ENCODE data around the gene CAMTA1.

The CAMTA1 gene

DNA sequence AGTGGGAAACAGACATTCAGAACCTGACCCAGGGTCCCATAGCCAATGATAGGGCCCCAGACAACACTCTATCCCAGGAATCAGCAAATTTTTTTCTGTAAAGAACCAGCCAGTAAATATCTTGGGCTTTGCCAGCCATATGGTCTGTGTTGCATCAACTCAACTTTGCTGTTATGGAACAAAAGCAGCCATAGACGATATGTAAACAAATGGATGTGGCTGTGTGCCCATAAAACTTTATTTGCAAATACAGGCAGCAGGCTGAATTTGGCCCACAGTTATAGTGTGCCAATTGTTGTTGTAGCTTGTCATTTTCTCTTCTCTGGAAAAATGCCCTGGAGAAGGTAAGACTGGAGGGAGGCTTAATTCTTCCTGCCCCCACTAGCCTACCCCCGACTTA, 554.7 kb downstream of the CAMTA1 start:
- Histone ChIP-seq H3K4me1 (ENCODE audit: control insufficient read depth, insufficient read depth, low read length, poor library complexity, severe bottlenecking) (peaks cover 3% of the 10 kb centered on the region), H3K36me3 (ENCODE audit: control insufficient read depth, insufficient read depth, low read length) (no peaks in the 10 kb centered on the region), H3K4me3 (ENCODE audit: extremely low read depth, insufficient read depth, low read length, poor library complexity, severe bottlenecking) (no peak overlapping the region), H3K27ac (ENCODE audit: low read depth, low read length, severe bottlenecking) (no peak overlapping the region), H3K9me3 (ENCODE audit: control insufficient read depth, low read length) (no peaks in the 10 kb centered on the region)
- WGBS, 2 experiments (ENCODE audit: insufficient coverage in 2 of 2), result 86 to 100% methylated on average over 1 to 2 of the region's 2 CpGs

DNA sequence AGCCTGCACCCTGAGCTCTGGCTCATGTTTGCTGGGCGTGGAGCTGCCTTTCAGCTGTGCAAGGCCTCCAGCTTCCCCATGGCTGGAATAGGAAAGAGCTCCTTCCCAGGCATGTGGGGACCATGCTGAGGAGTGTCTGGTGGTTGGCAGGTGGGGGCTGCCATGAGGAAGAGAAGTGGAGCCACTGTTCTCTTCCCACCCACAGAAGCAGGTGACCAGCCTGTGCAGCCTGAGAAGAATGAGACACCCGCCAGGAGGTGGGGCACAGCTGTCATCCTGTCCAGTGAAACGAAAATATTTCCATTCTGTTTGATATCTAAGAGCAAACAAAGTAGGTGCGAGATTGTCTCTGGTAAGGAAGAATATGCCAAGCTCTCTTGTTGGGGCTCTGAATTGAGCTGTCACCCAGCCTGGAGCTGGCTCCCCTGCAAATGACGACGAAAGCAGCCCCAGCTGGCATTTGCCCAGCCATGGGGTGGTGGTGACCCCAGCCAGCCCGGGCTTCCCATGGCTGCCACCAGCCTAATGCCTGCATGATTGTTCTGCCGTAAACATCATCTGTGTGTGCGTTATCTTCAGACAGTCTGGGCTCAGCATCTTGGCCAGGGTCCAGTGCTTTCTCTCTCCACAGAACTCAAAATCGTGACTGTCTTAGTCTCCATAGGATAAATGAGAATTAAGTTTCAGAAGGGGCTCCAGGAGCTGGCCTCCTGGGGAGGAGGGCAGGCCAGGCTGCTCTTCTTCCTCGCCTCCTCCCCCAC, 556.1 kb downstream of the CAMTA1 start:
- Histone ChIP-seq H3K4me1 (ENCODE audit: control insufficient read depth, insufficient read depth, low read length, poor library complexity, severe bottlenecking) (no peaks in the 10 kb centered on the region), H3K9me3 (ENCODE audit: control insufficient read depth, low read length) (no peaks in the 10 kb centered on the region), H3K27ac (ENCODE audit: low read depth, low read length, severe bottlenecking) (no peak overlapping the region), H3K4me3 (ENCODE audit: extremely low read depth, insufficient read depth, low read length, poor library complexity, severe bottlenecking) (no peak overlapping the region), H3K36me3 (ENCODE audit: control insufficient read depth, insufficient read depth, low read length) (no peaks in the 10 kb centered on the region)
- WGBS, 2 experiments (ENCODE audit: insufficient coverage in 2 of 2), result 89 to 95% methylated on average over 7 to 9 of the region's 11 CpGs

DNA sequence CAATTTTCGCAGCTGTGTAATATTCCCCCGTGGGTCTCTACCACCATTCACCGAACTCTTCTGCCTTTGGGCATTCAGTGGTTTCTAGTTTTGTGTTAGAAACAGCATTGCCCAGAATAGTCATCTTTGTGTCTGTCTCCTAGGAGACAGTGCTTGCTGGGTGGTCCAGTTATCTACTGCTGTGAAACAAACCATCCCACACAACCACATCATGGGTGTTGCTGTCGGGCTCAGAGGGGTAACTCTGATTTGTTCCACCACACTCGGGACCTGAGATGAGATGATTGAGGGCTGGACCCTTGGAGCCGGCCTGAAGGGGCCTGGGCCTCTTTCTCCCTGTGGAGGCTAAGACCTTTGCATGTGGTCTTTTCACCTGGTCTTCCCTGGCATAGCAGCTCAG, 558.6 kb downstream of the CAMTA1 start:
- H3K4me3 ChIP-seq (ENCODE audit: extremely low read depth, insufficient read depth, low read length, poor library complexity, severe bottlenecking), result no peak overlapping the region

DNA sequence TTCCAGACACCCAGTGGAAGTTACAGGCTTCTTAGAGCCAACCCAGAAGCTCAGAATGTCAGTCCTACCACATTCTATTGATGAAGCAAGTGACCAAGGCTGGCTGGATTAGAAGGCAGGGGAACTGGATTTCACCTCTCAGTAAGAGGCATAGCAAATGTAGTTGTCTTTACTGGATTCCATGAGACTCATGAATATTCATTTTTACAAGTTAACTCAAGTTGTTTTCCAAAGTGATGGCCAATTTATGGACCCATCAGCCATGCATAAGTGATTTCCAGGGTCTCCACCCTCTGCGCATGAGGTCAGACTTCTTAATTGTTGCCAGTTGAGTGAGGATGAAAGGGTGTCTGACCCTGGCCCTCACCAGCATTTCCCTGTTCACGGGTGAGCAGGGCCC, 559.0 kb downstream of the CAMTA1 start:
- no peak overlapping the region for H3K4me3 ChIP-seq (ENCODE audit: extremely low read depth, insufficient read depth, low read length, poor library complexity, severe bottlenecking)
- H3K4me1 ChIP-seq (ENCODE audit: control insufficient read depth, insufficient read depth, low read length, poor library complexity, severe bottlenecking), result peaks cover 6% of the 10 kb centered on the region
- no peaks in the 10 kb centered on the region for H3K36me3 ChIP-seq (ENCODE audit: control insufficient read depth, insufficient read depth, low read length)
- H3K27ac ChIP-seq (ENCODE audit: low read depth, low read length, severe bottlenecking), result no peak overlapping the region
- H3K9me3 ChIP-seq (ENCODE audit: control insufficient read depth, low read length), result no peaks in the 10 kb centered on the region
- WGBS, 2 experiments (ENCODE audit: insufficient coverage in 2 of 2), result 67 to 100% methylated on average over 1 of the region's 2 CpGs

More for the DNA sequence above, 558.6 kb downstream of the CAMTA1 start:
- Histone ChIP-seq H3K4me1 (ENCODE audit: control insufficient read depth, insufficient read depth, low read length, poor library complexity, severe bottlenecking) (peaks cover 6% of the 10 kb centered on the region), H3K9me3 (ENCODE audit: control insufficient read depth, low read length) (no peaks in the 10 kb centered on the region), H3K36me3 (ENCODE audit: control insufficient read depth, insufficient read depth, low read length) (no peaks in the 10 kb centered on the region), H3K27ac (ENCODE audit: low read depth, low read length, severe bottlenecking) (no peak overlapping the region)
- 77 to 90% methylated on average over 3 to 4 of the region's 6 CpGs for WGBS, 2 experiments (ENCODE audit: insufficient coverage in 2 of 2)

DNA sequence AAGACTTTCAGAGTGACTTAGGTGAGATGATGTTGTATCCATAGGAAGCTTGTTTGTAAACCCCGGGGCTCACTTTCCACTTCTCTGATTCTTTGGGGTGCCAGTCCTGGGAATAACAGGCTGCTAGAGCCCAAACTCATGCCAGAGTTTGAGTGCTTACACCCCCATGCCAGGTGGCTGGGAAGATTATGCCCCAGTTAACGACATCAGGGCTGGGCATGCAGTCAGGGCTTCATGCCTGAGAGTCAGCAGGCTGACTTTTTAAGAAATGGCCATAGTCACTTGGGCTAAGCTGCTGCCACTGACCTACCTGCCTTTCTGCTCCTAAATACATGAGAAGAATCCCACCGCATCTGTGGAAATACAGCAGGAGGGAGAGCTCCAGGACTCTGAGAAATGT, 560.3 kb downstream of the CAMTA1 start:
- H3K36me3 ChIP-seq (ENCODE audit: control insufficient read depth, insufficient read depth, low read length), result no peaks in the 10 kb centered on the region
- no peak overlapping the region for H3K27ac ChIP-seq (ENCODE audit: low read depth, low read length, severe bottlenecking)
- H3K4me3 ChIP-seq (ENCODE audit: extremely low read depth, insufficient read depth, low read length, poor library complexity, severe bottlenecking), result no peak overlapping the region
- no peaks in the 10 kb centered on the region for H3K9me3 ChIP-seq (ENCODE audit: control insufficient read depth, low read length)
- H3K4me1 ChIP-seq (ENCODE audit: control insufficient read depth, insufficient read depth, low read length, poor library complexity, severe bottlenecking), result peaks cover 6% of the 10 kb centered on the region
- 82 to 90% methylated on average over 2 to 3 of the region's 3 CpGs for WGBS, 2 experiments (ENCODE audit: insufficient coverage in 2 of 2)

DNA sequence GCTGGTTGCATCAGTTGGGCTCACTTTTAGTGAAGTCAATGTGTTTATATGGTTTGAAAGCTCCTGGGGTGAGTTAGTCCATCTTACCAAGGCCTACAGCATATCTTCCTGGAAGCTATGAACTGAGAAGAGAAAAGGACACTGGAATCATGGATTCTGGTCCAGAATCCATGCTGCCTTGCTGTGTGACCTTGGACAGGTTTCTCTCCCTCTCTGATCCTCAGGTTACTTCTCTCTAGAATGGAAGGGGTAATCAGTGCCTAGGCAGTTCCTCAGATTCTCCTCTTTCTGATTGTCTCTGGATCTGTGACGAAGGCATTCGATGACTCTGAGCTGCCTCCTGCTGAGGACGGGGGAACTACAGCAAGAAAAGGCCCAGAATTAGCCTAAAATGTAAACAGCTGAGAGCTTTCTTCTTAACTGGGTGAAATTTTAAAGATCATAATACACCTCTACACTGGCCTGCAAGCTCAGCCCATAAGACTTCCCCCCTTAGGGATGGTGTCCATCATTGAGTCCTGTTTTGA, 560.9 kb downstream of the CAMTA1 start:
- Histone ChIP-seq H3K4me1 (ENCODE audit: control insufficient read depth, insufficient read depth, low read length, poor library complexity, severe bottlenecking) (peaks cover 6% of the 10 kb centered on the region), H3K36me3 (ENCODE audit: control insufficient read depth, insufficient read depth, low read length) (no peaks in the 10 kb centered on the region), H3K4me3 (ENCODE audit: extremely low read depth, insufficient read depth, low read length, poor library complexity, severe bottlenecking) (no peak overlapping the region), H3K27ac (ENCODE audit: low read depth, low read length, severe bottlenecking) (no peak overlapping the region), H3K9me3 (ENCODE audit: control insufficient read depth, low read length) (no peaks in the 10 kb centered on the region)
- WGBS, 2 experiments (ENCODE audit: insufficient coverage in 2 of 2), result 89 to 100% methylated on average over 2 to 3 of the region's 3 CpGs

DNA sequence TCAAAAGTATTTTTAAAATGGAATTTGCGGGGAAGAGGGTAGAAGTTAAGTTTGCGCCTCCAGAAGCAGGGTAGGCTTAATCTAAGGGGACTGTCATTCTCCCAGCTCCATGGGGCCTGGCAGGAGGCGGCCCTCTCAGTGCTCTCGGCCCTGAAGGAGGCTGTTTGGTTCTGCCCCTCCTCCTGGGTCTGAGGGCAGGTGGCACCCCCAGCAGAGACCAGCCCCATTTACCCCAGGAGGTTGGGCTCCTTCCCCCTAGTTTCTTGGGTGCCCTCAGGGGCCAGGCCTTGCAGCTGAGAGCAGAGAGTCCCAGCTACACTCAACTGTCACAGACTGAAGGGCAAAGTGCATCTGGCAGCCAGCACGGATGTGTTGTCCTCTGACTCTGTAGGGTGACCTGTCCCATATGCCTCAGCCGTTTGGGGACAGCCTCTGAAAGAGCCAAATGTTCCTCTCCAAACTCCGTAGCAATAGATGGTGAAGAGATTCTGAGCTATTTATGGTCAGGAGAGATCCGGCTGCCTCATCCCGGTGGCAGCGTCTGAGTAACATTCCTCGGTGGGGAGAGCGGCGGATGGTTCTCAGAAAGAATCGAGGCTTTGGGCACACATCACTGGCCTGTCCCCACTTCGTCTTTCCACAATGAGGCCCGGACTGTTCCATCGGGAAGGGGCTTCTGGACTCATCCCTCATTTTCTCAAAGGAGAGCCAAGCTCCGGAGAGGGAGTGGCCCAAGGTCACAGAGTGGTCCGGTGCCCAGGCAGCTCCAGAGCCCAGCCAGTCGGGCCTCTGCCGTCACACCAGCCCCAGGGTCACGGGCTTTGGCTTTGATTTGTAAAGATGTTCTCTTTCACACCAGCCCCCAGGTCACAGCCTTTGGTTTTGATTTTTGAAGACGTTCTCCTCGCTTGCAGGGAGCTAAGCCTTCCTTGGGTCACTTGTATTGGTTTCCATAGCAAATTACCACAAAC, 561.6 kb downstream of the CAMTA1 start:
- no peak overlapping the region for H3K4me3 ChIP-seq (ENCODE audit: extremely low read depth, insufficient read depth, low read length, poor library complexity, severe bottlenecking)
- H3K9me3 ChIP-seq (ENCODE audit: control insufficient read depth, low read length), result no peaks in the 10 kb centered on the region
- no peak overlapping the region for H3K27ac ChIP-seq (ENCODE audit: low read depth, low read length, severe bottlenecking)
- peaks cover 6% of the 10 kb centered on the region for H3K4me1 ChIP-seq (ENCODE audit: control insufficient read depth, insufficient read depth, low read length, poor library complexity, severe bottlenecking)
- 89% methylated on average over 21 to 24 of the region's 24 CpGs for WGBS, 2 experiments (ENCODE audit: insufficient coverage in 2 of 2)
- no peaks in the 10 kb centered on the region for H3K36me3 ChIP-seq (ENCODE audit: control insufficient read depth, insufficient read depth, low read length)

DNA sequence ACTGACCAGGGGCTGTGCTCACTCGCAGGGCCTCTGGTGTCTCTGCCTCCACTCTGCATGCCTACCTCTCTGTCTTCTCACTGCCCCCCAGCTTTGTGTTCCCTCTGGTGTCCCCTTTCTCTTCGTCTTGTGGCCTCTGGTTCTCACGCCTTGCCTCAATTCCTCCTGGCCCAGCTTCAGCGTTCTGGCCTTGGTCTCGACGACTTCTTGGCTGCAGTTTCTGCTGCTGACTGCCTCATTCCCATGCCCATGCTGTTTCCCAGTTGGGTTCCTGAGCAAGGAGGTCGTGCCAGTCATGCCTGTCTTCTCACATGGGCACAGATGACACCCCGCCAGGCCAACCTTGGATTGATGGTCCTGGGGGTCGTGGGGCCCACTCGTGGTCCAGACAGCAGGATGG, 562.8 kb downstream of the CAMTA1 start:
- WGBS, 2 experiments (ENCODE audit: insufficient coverage in 2 of 2), result 81% methylated on average over 10 of the region's 10 CpGs
- Histone ChIP-seq H3K4me1 (ENCODE audit: control insufficient read depth, insufficient read depth, low read length, poor library complexity, severe bottlenecking) (peaks cover 6% of the 10 kb centered on the region), H3K36me3 (ENCODE audit: control insufficient read depth, insufficient read depth, low read length) (no peaks in the 10 kb centered on the region), H3K9me3 (ENCODE audit: control insufficient read depth, low read length) (no peaks in the 10 kb centered on the region), H3K4me3 (ENCODE audit: extremely low read depth, insufficient read depth, low read length, poor library complexity, severe bottlenecking) (no peak overlapping the region), H3K27ac (ENCODE audit: low read depth, low read length, severe bottlenecking) (no peak overlapping the region)

DNA sequence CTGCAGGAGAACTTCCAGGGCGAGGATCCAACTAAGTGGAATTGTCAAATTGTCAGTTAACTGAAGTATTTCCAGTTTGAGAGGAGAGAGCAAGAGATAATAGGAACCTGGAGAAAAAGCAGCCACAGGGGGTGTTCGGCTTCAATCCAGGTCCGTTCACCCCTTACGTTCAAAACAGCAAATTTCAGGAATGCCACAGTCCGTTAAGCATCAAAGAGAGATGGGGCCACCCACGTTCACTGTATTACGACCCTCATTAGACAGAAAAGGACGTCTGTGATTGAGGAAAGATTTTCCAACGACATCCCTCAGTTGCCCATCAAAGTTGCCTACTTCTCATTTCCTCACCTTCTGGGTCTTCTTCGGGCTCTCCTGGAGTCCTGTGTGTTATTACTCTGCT, 563.3 kb downstream of the CAMTA1 start:
- 85% methylated on average over 10 of the region's 10 CpGs for WGBS, 2 experiments (ENCODE audit: insufficient coverage in 2 of 2)
- Histone ChIP-seq H3K27ac (ENCODE audit: low read depth, low read length, severe bottlenecking) (no peak overlapping the region), H3K36me3 (ENCODE audit: control insufficient read depth, insufficient read depth, low read length) (no peaks in the 10 kb centered on the region), H3K4me1 (ENCODE audit: control insufficient read depth, insufficient read depth, low read length, poor library complexity, severe bottlenecking) (peaks cover 6% of the 10 kb centered on the region), H3K4me3 (ENCODE audit: extremely low read depth, insufficient read depth, low read length, poor library complexity, severe bottlenecking) (no peak overlapping the region), H3K9me3 (ENCODE audit: control insufficient read depth, low read length) (no peaks in the 10 kb centered on the region)

DNA sequence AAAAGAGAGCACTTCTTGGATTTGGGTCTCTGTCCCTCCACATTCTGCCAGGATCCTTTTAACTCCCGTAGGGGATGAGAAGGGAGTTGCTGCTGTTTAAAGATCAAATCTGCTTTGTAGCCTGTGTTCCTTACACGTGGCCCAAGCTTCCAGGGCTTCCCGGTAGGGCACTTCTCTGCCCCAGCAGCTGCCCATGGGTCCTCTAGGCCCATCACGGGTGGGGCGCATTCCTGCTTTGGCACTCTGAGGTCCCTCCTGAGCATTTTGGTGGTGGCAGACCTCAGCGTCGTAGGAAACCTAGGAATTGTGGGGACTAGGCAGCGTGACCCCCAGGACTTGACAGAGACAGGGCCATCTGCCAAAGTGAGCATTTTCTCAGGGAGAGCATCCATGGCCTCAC, 565.5 kb downstream of the CAMTA1 start:
- Histone ChIP-seq H3K36me3 (ENCODE audit: control insufficient read depth, insufficient read depth, low read length) (no peaks in the 10 kb centered on the region), H3K27ac (ENCODE audit: low read depth, low read length, severe bottlenecking) (no peak overlapping the region), H3K4me1 (ENCODE audit: control insufficient read depth, insufficient read depth, low read length, poor library complexity, severe bottlenecking) (peaks cover 6% of the 10 kb centered on the region), H3K4me3 (ENCODE audit: extremely low read depth, insufficient read depth, low read length, poor library complexity, severe bottlenecking) (no peak overlapping the region), H3K9me3 (ENCODE audit: control insufficient read depth, low read length) (no peaks in the 10 kb centered on the region)
- 84 to 90% methylated on average over 8 of the region's 8 CpGs for WGBS, 2 experiments (ENCODE audit: insufficient coverage in 2 of 2)
